ENCODE measurements around the gene BRAF. TPM values are rescaled to one million over a fixed set of nuclear protein-coding genes. Genes with fewer than 3 reads are reported as not detected.
A peak's percentile ranks its signal among the peaks of the same experiment; 100 is the strongest.

Gene BRAF
- total and polyA plus RNA-seq, 2 donors (not counting 3 experiments of a cell fraction or from before 2014, with no cell fraction given): 6.6 to 26.2 TPM

GRCh38 chr7:140674899-140675701 is 249.6 kb downstream of the BRAF start:
- ChIA-PET CTCF (interaction anchor here (1.0 to 3.7 kb wide), 13 partner anchors 11 to 975 kb away, joined by 3 to 19 read pairs (median 4); no protein-coding TSS in a partner anchor), POLR2A (no interaction called here)
- Histone ChIP-seq H3K4me2 (ENCODE audit: insufficient read depth, low read length) (no peak overlapping the region), H3K9me1 (replicated peaks; ENCODE audit: control insufficient read depth, extremely low read depth, insufficient read depth, low read length) (no peaks in the 10 kb centered on the region), H3K4me1 (ENCODE audit: control insufficient read depth, extremely low read depth, insufficient read depth, low read length) (peaks cover 8% of the 10 kb centered on the region), H3K4me3 (replicated peaks in 1 of 3; ENCODE audit: insufficient read depth in 1 of 3, low read depth in 1 of 3, low read length in 3 of 3) (no peak overlapping the region), H3K27me3 (ENCODE audit: control insufficient read depth in 2 of 2, insufficient read depth in 2 of 2, low read length in 2 of 2) (peaks cover 0 to 3% of the 10 kb centered on the region in 2 experiments), H3K79me2 (ENCODE audit: control insufficient read depth, insufficient read depth, low read length) (no peaks in the 10 kb centered on the region), H3K27ac (ENCODE audit: insufficient read depth, low read depth, low read length) (no peak overlapping the region), H3K36me3 (ENCODE audit: control insufficient read depth in 2 of 2, extremely low read depth in 1 of 2, insufficient read depth in 2 of 2, low read length in 2 of 2) (peaks cover 0 to 5% of the 10 kb centered on the region in 2 experiments), H3K9me3 (replicated peaks; ENCODE audit: control insufficient read depth, insufficient read depth, low read length) (no peaks in the 10 kb centered on the region), H3K9ac (replicated peaks; ENCODE audit: extremely low read depth, insufficient read depth, low read length) (no peak overlapping the region), H4K20me1 (replicated peaks; ENCODE audit: control insufficient read depth, extremely low read depth, insufficient read depth, low read length) (no peaks in the 10 kb centered on the region), H2AFZ (ENCODE audit: low read depth, low read length) (no peak overlapping the region)
- no TSS peak for BruUV-seq (replicated peaks)
- peak; percentile 91 for FAIRE-seq
- DNase-seq (ENCODE audit: low read depth, low spot score): peak; percentile 64
- no peak for TF ChIP-seq GATA2 (IDR thresholded peaks at IDR 0.05; ENCODE audit: insufficient read depth, insufficient read length, low read depth, low read length)
- TF ChIP-seq CTCF (IDR thresholded peaks at IDR 0.05; ENCODE audit: extremely low read depth in 1 of 2, insufficient read depth in 1 of 2, low read depth in 1 of 2, low read length in 2 of 2): peak; percentile 28 to 45
- intact Hi-C loops (cut with micrococcal nuclease): loop anchor here (1.0 to 10.0 kb wide), 5 partner anchors 21 to 980 kb away; partner anchors contain the start of genes BRAF, MRPS33 and NDUFB2
- dilution Hi-C loops (cut with MboI; ENCODE audit: extremely low pct_ligation_motif_present, low sequenced_read_pairs): no loop called here

GRCh38 chr7:140674356-140674800 is 250.4 kb downstream of the BRAF start:
- POLR2A ChIA-PET: no interaction called here
- TF ChIP-seq POLR2AphosphoS5 (IDR thresholded peaks at IDR 0.05; ENCODE audit: insufficient read depth, low read depth, low read length) (no peak), GATA2 (IDR thresholded peaks at IDR 0.05; ENCODE audit: insufficient read depth, insufficient read length, low read depth, low read length) (no peak), MAX (IDR thresholded peaks at IDR 0.05; ENCODE audit: insufficient read depth, insufficient read length) (no peak), FOS (IDR thresholded peaks at IDR 0.05; ENCODE audit: borderline replicate concordance, insufficient read depth, low read length) (no peak), MYC (IDR thresholded peaks at IDR 0.05; ENCODE audit: low read depth, low read length) (no peak), CTCF (IDR thresholded peaks at IDR 0.05; ENCODE audit: extremely low read depth in 1 of 2, insufficient read depth in 1 of 2, low read depth in 1 of 2, low read length in 2 of 2) (no peak), EZH2 (IDR thresholded peaks at IDR 0.05; ENCODE audit: borderline replicate concordance, low read depth, low read length, severe bottlenecking) (no peak), JUN (IDR thresholded peaks at IDR 0.05; ENCODE audit: borderline replicate concordance, insufficient read depth, insufficient read length, low read depth) (no peak), POLR2A (IDR thresholded peaks at IDR 0.05; ENCODE audit: low read depth, low read length) (no peak)
- Histone ChIP-seq H3K4me1 (ENCODE audit: control insufficient read depth, extremely low read depth, insufficient read depth, low read length) (peaks cover 8% of the 10 kb centered on the region), H3K9me3 (replicated peaks; ENCODE audit: control insufficient read depth, insufficient read depth, low read length) (no peaks in the 10 kb centered on the region), H3K9ac (replicated peaks; ENCODE audit: extremely low read depth, insufficient read depth, low read length) (no peak overlapping the region), H3K27ac (ENCODE audit: insufficient read depth, low read depth, low read length) (no peak overlapping the region), H3K4me3 (replicated peaks in 1 of 3; ENCODE audit: insufficient read depth in 1 of 3, low read depth in 1 of 3, low read length in 3 of 3) (no peak overlapping the region), H3K36me3 (ENCODE audit: control insufficient read depth in 2 of 2, extremely low read depth in 1 of 2, insufficient read depth in 2 of 2, low read length in 2 of 2) (peaks cover 0 to 5% of the 10 kb centered on the region in 2 experiments), H4K20me1 (replicated peaks; ENCODE audit: control insufficient read depth, extremely low read depth, insufficient read depth, low read length) (no peaks in the 10 kb centered on the region), H3K9me1 (replicated peaks; ENCODE audit: control insufficient read depth, extremely low read depth, insufficient read depth, low read length) (no peaks in the 10 kb centered on the region), H3K27me3 (ENCODE audit: control insufficient read depth in 2 of 2, insufficient read depth in 2 of 2, low read length in 2 of 2) (peaks cover 0 to 3% of the 10 kb centered on the region in 2 experiments), H2AFZ (ENCODE audit: low read depth, low read length) (no peak overlapping the region), H3K4me2 (ENCODE audit: insufficient read depth, low read length) (no peak overlapping the region), H3K79me2 (ENCODE audit: control insufficient read depth, insufficient read depth, low read length) (no peaks in the 10 kb centered on the region)
- intact Hi-C loops (cut with micrococcal nuclease) (loop anchor here (5.0 to 10.0 kb wide), 2 partner anchors 858 to 980 kb away; no protein-coding TSS in a partner anchor), dilution Hi-C loops (cut with MboI; ENCODE audit: extremely low pct_ligation_motif_present, low sequenced_read_pairs) (no loop called here)
- CTCF ChIA-PET: interaction anchor here (1.1 to 3.7 kb wide), 6 partner anchors 12 to 975 kb away, joined by 4 to 19 read pairs (median 10); no protein-coding TSS in a partner anchor
- DNase-seq (ENCODE audit: low read depth, low spot score) (no peak), FAIRE-seq (no peak)
- no TSS peak for BruUV-seq (replicated peaks)

Measured in endothelial cell of umbilical vein (primary cell).